Hematopoietic multipotent progenitor cell treated with erythropoietin and hydrocortisone succinate and interleukin-3 and kit ligand, for 4 days (in vitro differentiated cells): ENCODE measurements around the gene ITGAD.

Experiments used
- DNase-seq: peaks from one replicate; pipeline ENCODE4 v3.0.0-alpha.2; 2015

ITGAD gene

DNA sequence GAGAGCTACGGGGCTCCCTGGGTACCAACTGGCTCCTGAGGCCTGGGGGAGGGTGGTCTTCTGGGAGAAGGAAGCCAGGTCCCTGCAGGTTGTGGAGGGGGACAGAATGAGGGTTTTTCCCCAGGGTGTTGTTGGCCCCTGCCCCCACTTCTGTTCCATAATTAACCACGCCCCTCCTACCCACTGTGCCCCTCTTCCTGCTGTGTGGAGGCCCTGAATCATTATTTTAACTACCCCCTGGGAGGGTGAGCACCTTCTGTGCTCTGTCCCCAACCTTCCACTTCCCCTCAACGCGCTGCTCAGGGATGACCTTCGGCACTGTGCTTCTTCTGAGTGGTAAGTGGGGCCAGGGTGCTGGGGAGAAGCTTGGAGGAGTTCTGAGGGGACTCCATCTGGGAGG lies at the start of gene ITGAD:
Gene ITGAD (plus strand): TSS at position 280 of the 400 bp plus-strand sequence. CDS start 26 bp downstream, at position 306.
- DNase-seq, result no peak

DNA sequence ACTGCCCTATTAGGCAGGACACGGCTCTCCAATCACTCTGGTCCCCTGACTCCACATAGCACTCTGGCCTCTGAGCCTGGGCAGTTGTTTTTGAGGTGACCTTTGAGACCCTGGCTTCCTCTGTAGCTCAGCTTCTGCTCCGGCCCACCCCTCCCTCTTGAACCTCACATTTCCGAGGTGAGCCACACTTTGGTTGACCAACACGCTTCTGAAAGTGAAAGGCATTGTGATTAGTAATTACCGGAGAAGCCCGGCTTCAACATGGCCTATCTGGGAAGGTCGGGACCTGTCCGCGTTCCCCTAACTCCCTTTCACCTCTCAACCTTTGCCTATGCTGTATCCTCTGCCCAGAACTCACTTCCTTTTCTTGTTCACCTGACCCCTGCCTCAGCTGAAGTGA lies 48.4 kb upstream of the ITGAD start:
- DNase-seq, result no peak

DNA sequence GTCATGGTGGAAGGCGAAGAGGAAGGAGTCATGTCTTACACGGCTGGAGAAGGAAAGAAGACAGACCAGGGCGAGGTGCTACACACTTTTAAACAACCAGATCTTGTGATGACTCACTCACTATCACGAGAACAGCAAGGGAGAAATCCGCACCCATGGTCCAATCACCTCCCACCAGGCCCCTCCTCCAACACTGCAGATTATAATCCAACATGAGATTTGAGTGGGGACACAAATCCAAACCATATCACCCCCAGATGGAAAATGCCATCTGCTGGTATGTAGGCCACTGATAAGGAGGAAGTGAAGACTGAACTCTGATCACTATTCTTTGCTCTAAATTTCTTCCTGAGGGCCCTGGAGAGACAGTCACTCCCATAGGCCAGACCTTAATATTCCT lies 45.7 kb upstream of the ITGAD start:
- DNase-seq, result peak; percentile 55

DNA sequence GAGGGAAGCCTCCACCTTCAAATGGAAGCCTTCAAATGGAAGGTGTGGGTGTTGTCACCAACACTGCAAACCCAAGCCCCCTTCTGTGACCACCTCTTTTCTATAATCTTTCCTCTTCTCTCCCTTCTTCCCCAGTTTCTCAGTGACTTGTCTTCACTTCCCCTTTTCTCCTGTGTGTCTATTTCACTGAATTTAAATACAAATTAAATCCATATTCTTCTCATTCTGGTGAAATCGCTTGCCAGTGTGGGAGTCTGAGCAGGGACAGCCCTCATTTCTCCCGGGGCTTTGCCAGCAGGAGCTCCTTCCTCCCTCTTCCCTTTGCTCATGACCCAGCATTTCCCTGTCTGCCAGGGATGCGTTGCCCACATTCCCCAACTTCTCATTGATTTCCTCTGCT lies 44.6 kb upstream of the ITGAD start:
- DNase-seq, result peak; percentile 29

DNA sequence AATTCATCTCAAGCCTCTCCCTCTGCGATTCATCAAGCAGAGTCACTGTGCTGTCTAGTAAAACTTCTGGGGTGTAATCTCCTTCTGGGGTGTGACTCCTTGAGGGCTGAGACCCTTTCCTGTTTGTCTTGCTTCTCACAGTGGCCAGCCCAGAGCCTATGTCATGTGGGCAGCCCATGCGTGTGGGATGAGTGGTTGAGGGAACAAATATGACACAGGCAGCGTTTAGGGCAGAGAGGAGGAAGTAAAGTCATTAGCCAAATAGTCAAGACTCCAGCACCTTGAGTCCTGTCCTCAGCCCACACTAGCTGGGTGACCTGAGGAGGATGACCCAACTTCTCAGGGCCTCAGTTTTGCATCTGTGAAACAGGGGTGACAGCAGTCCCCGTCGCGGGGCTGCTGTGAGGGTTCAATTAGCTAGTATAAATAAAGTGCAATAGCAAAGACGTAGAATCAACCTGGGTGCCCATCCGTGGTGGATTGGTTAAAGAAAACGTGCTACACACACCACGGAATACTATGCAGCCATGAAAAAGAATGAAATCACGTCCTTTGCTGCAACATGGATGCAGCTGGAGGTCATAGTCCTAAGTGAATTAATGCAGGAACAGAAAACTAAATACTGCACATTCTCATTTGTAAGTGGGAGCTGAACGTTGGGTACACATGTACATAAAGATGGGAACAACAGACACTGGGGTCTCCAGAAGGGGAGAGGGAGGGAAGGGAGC lies 42.7 kb upstream of the ITGAD start:
- peak; percentile 52 for DNase-seq

DNA sequence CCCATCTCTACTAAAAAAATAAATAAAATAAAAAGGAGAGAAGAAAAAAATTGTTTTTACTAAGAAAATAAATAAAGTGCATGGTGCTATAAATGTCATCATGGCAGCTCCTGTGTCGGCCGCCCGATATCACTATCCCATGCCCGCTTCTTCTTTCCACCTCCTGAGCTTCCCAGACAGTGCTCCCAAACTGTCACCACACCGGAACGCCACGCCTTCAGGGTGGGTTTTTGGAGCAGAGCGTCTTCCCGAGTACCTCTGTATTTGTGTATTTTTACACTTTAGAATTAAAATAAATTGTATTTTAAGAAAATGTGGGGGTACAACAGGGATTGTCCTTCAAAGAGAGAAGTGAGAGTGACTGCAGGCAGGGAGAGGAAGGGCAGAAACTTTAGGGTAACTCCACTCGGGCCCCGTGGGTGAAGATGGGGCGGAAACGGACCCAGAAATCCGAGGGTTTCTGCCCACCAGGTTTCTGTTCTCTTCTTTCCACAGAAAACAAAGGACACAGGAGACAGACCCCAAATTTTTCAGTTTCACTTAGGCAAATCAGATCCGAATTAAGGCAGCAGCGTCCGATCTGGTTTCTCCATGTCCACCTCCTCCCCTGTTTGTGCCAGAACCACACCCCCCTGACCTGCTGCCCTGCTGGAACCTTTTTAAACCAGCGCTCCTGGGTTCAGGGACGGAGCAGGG lies 41.7 kb upstream of the ITGAD start:
- DNase-seq, result no peak

DNA sequence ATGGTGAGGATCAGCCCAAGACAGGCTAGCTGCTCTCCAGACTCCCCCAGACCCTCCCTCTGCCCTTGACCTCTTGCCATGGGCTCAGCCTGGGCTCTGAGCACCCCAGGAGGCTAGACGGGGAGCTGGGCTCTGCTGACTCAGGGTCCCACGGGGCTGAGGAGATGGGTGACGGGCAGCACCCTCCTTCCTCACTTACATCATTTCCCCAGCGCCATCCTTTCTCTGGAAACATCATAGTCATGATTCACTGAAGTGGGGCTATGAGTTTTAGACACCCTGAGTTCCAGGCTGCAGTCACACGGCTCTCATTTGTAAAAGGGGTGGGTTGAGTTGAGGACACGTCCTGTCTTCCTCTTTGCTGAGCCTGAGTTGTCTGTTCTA lies 41.2 kb upstream of the ITGAD start:
- peak; percentile 47 for DNase-seq

DNA sequence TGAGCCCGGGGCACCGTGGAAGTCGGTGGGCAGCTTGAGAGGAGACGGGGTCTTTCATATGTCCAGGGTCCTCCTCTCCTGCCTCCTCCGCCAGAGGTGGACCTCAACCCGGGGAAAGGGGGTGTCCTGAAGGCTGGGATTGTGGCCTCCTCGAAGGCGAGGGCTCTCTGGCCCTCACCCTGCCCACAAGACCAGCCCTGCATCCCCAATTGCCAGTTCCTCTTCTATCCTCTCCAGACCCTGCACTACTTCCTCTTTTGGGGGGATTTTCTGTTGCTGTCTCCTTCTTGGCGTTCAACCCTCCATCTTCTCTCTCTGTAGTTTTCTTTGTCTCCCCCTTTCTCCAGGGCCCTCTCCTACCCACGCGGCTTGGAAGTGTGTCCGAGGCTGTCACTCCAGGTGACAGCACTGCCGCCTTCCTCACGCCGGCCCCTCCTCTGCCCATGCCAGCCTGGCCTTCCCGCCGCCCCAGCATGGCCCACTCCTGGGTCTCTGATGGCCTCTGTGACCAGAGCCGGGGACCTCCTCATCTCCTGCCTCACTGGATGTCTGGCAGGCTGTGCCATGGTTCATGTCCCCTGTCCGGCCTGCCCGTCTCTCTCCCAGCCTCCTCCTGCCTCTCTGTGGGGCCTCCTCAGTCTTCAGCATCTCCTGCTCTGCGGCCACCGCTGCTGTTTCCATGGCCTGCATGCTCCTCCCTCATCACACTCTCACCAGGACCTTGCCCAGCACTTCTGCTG lies 40.6 kb upstream of the ITGAD start:
- DNase-seq, result peak; percentile 87

DNA sequence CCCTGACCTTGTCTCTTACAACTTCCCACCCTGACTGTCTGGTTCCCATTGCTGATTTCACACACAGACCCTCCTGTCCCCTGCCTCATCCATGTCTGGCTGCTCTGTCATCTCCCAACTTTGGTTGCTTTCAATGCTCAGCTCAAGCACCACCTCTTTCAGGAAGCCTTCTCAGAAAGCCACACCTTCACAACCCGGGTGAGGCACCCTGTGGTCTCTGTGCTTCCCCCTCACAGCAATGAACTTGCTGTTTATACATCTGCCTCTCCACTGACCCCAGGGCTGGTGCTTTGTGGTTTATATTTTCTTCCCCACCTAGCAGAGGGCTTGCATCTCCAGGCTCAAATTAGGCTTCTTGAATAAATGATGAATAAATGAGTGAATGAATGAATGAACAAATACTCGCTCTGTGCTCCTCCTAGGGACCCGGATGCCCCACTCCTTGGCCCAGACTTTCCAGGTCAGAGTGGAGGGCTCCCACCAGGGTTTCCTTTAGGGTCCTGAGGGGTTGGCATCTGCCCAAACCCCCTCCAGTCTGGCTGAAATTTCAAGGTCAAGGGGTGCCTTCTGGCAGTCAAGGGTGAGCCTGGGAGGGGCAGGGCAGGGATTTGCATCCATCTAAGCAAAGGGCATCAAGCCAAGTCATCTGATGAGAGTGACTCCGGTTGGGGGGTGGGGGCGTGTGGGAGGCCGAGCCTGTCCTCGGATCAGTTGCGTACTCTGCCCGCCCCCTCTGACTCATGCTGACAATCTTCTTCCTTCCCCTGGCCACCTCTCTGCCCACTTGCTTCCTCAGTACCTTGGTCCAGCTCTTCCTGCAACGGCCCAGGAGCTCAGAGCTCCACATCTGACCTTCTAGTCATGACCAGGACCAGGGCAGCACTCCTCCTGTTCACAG lies 38.5 kb upstream of the ITGAD start, which contains the start of gene ITGAX:
Gene ITGAX (plus strand): TSS at position 783 of the 898 bp plus-strand sequence. CDS start 79 bp downstream, at position 862.
- peak; percentile 81 for DNase-seq

DNA sequence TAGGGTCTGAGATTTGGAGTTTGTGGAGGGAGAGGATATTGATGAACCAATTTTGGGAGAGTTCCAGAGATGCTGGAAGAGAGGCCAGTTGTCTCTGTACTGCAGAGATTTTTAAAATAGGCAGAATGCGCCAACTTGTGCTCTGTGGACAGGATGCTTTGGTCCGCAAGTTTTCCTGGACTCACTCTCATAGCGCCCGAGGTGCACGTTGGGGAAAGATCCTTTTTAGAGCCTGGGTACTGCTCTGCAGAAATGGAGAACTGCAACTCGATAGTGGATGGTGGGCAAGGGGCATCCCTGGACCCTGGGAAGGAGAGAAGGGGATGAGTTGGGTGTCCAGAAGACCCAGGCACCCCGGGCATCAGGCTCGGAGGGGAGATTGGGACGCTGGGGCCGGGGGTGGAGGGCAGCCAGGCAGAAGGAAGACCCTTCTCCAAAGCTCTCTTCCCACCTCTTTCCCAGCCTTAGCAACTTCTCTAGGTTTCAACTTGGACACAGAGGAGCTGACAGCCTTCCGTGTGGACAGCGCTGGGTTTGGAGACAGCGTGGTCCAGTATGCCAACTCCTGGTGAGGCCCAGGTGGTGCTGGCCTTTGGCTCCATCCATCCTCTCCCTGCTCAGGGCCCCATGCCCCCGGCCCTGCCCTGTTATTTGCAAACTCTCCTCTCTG lies 37.6 kb upstream of the ITGAD start:
- DNase-seq, result no peak

DNA sequence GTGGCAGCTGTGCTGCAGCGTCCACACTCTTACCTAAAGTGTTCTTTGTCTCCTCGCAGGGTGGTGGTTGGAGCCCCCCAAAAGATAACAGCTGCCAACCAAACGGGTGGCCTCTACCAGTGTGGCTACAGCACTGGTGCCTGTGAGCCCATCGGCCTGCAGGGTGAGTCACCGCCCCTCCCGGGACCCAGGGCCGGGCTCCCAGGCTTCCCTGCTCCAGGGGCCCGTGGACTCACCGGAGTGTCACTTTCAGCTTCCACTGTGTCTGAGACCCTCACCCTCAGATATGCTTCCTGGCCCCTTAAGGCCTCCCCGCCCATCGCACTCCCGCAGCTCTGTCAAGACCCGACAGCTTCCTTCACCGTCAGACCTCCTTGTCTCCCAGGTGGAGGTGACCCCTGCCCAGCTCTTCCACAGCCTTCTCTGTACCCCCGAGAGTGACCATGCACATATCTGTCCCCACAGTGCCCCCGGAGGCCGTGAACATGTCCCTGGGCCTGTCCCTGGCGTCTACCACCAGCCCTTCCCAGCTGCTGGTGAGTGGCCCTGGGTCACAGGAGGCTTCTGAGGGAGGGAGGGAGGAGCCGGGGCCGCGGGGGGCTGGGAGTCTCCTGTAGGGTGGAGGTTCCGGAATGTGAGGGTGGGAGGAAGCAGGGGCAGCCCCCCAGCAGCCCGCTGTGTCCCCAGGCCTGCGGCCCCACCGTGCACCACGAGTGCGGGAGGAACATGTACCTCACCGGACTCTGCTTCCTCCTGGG lies 36.4 kb upstream of the ITGAD start:
- peak; percentile 17 for DNase-seq

DNA sequence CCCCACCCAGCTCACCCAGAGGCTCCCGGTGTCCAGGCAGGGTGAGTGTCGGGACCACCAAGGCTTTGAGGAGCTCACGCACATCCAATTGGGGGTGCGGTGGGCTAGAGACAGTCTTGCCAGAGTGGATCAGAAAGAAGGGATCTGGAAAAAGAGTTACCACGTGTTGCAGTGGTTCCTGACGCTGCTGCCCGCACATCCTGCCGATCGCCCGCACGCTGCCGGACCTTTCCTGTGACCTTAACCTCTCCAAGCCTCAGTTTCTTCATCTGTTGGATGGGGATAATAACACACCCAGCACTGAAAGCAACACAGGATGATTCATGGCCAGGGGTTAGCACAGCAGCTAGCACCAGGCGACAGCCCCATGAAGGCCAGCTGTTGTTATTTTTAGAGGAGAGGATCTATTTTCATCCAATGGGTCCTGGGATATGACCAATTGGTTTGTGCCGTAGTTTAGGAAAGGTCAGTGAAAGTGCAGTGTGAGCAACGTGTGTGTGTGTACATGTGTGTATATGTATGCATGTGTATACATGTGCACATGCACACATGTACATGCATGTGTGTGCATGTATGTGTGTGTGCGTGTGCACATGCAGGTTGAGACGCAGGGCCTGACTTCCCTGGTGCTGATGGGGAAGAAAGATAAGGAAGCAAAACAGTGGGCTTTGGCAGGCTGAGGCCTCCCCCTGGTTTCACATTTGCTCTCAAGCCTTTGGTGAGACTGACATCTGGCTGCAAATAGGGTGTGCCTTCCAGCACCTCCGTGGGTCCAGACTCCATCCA lies 35.6 kb upstream of the ITGAD start:
- peak; percentile 42 for DNase-seq

DNA sequence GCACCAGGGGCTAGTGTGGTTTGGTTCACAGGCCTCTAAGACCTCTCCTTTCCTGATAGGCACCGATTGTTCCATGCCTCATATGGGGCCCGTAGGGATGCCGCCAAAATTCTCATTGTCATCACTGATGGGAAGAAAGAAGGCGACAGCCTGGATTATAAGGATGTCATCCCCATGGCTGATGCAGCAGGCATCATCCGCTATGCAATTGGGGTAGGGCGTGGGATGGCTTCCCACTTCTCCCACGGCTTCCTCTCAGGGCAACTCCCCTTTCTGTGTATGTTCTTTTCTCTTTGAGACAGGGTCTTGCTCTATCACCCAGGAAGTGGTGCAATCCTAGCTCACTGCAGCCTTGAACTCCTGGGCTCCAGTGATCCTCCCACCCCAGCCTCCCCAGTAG lies 32.9 kb upstream of the ITGAD start:
- no peak for DNase-seq

DNA sequence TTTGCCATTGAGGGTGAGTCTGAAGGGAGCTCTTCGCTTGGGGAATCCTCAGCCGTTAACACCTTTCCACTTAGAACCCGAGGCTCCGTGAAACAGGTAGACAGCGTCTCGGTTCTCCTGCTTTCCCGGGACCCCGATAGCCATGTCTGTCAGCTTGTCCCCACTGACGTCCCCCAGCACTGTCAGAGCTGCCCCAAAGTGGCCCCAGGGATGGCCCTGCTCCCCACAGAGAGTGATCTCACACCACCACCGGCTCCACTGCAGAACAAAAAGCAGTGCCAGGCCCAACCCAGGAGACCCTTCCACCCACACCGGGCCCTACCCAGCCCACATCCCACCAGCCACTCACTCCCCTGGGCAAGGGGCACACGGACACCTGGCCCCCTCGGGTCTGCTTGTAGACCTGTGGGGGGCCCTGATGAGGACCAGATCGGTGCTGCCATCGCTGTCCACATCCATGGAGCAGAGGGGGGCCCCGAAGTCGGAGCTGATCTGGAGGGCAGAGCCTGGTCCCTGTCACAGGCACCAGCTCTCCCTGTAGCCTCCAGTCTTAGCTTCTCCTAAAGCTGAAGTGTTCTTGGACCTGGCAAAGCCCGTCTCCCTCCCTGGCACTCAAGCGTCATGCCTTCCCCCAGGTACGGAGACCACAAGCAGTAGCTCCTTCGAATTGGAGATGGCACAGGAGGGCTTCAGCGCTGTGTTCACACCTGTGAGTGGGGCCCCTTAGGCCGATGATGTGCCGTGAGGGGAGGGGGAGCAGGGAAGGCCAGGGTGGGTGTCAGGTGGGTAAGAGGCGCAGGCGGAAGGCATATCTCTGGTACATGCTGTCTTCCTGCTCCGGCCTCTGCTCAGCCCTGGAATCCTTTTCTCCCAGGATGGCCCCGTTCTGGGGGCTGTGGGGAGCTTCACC lies 31.7 kb upstream of the ITGAD start:
- no peak for DNase-seq

DNA sequence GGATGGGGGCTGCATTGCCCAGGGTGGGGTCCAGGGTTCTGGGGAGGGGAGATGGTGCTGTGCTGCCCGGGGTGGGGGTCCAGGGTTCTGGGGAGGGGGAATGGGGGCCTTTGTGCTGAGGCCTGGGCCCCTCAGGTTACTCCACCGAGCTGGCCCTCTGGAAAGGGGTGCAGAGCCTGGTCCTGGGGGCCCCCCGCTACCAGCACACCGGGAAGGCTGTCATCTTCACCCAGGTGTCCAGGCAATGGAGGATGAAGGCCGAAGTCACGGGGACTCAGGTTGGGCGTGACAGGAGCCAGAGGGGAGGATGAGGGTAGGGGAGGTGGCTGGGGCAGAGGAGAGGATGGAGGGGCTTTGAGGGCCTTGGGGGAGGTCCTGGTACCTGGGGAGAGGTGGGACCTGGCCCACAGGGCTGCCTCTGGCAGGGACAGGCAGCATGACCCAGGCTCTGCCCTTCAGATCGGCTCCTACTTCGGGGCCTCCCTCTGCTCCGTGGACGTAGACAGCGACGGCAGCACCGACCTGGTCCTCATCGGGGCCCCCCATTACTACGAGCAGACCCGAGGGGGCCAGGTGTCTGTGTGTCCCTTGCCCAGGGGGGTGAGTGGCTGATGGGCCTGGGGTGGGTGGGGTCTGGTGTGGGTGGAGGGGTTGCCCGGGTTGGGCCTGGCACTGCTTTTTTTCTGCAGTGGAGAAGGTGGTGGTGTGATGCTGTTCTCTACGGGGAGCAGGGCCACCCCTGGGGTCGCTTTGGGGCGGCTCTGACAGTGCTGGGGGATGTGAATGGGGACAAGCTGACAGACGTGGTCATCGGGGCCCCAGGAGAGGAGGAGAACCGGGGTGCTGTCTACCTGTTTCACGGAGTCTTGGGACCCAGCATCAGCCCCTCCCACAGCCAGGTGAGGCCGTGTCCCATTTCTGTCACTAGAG lies 30.4 kb upstream of the ITGAD start:
- no peak for DNase-seq

DNA sequence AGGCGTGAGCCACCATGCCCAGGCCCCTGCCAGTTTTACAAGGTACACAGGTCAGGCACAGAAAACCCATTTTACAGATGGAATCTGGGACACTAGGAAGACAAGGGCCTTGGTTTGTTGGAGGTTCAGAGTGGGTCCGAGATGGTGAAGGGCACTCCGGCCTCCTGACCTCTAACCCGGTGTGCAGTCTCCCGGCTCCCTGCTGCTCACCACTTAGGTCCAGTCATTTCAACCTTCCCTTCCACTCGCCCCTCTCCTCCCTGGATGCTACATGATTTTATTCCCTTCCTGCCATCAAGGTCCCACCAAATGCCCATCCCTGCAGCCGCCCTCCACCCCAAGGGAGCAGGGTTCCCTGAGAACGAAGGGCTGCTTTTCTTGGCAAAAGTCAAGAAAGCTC lies 29.4 kb upstream of the ITGAD start:
- no peak for DNase-seq

DNA sequence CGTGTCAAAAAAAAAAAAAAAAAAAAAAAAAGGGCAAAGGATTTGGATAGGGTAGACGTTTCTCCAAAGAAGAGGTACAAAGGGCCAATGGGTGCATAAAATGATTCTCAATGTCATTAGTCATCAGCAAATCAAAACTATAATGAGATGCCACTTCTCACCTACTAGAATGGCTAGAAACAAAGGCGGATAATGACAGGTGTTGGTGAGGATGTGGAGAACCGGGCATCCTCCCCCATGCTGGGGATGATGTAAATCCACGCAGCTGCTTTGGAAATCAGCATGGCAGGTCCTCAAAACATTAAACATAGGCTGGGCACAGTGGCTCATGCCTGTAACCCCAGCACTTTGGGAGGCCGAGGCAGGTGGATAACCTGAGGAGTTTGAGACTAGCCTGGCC lies 28.7 kb upstream of the ITGAD start:
- DNase-seq, result no peak
